GM18526 (cell line): ENCODE measurements around the gene ZFYVE9.

Experiments used
- POLR2A ChIP-seq: IDR thresholded peaks from 3 replicates; pipeline ENCODE4 v1.6.1; 2011; ENCODE audit not compliant: insufficient read length; ENCODE audit errors: extremely low read depth

The ZFYVE9 gene

DNA sequence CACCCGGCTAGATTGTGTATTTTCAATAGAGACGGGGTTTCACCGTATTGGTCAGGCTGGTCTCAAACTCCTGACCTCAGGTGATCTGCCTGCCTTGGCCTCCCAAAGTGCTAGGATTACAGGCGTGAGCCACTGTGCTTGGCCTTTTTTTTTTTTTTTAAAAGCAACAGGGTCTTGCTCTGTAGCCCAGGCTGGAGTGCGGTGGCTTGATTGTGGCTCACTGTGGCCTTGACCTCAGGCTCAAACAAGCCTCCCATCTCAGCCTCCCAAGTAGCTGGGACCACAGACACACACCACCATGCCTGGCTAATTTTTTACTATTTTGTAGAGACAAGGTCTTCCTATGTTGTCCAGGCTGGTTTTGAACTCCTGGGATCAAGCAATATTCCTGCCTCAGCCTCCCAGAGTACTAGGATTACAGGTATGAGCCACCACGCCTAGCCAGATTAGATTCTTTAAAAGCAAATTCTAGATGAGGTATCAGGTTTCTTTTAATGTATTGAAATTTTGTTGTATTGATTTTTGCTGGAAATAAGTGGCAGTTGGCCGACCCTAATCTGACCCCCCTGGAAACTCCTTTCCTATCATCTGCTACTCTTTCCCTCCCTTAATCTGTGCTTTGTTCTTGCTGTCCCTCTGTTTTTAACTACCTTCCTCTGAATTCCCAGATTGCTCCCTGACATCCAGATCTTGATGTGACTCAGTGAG is 26.6 kb downstream of the ZFYVE9 start:
- TF ChIP-seq POLR2A = no peak

GRCh38 chr1:52179073-52179472 is 37.2 kb downstream of the ZFYVE9 start:
- no peak for TF ChIP-seq POLR2A

- no peak for TF ChIP-seq POLR2A
Observed at GRCh38 chr1:52180176-52180575, 38.3 kb downstream of the ZFYVE9 start.

DNA sequence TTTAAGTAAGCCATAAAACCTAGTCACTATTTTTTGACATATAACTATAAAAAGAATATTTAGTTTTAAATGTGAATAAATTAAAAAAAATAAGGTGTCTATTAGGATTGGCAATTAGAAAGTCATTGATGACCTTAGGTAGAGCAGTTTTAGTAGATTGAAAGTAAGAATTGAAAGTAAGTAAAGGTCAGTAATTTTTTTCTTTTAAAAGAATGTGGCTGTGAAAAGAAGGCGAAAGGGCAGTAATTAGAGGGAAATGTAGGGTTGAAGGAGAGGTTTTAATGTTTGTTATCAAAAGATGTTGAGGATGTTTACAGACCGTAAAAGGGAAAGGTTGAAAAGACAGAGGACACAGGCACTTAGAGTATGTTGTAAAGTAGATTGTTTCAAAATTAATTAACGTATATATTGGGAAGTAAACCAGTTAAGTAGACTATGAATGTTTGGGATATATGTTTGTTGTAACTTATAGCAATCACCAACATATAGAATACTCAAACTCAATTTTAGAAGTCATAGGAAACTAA is 41.0 kb downstream of the ZFYVE9 start:
- TF ChIP-seq POLR2A = no peak

DNA sequence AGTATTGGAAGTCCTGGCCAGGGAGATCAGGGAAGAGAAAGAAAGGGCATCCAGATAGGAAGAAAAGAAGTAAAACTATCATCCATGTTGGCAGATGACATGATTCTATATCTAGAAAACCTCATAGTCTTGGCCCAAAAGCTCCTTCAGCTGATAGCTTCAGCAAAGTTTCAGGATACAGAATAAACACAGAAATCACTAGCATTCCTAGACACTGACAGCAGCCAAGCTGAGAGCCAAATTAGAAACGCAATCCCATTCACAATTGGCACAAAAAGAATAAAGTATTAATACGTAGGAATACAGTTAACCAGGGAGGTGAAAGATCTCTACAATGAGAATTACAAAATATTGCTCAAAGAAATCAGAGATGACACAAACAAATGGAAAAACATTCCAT is 44.6 kb downstream of the ZFYVE9 start:
- no peak for TF ChIP-seq POLR2A

DNA sequence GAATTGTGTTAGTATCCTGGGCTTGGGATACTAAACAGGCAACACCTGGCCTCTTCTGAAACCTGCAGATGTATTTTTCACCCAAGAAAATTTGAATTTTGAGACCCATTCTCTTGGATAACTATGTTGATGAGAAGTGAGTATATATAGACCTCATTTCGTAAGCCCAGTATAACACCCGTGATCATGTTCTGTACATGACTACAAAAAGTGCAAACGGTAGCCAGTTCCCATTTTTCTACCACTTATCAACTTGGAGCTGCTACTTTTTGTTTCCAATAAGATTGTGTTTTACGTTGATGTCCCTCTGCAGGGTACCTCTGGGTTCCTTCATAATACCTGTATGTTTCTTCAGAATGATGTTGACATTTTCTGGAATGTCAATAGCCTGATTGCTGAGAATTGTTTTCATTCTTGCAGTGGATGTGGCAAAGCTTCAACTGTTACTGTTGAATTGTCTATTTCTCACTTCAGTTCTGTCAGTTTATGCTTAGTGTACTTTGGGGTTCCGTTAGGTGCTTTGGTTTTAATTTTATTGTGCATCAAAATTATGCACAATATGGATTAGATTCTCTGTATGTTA is 48.1 kb downstream of the ZFYVE9 start:
- TF ChIP-seq POLR2A = no peak

DNA sequence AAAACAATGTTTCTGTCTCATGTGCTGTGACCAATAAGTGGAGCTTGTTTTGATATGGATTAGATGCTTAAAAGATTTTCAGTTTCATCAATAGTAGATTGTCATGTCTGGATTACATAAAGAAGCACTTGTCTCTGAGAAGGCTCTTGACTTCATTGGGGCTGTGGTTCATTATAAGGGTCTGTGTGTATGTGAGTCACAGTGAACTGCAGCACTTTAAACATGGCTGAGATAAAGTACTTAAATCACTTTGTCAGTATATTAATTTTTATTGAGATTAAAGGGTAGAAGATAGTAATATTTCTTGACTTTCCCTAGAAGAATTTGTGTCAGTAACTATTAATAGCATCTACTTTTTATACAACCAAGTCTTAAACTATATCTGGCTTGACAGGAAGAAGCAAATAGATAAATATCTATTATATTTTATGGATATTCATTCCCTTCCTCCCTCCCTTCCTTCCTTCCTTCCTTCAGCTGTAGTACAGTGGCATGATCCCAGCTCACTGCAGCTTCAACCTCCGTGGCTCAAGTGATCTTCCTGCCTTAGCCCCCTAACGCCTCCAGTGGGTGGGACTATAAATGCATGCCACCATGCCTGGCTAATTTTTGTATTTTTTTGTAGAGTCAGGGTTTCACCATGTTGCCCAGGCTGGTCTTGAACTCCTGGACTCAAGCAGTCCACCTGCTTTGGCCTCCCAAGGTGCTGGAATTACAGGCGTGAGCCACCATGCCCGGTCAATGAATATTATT is 48.8 kb downstream of the ZFYVE9 start:
- no peak for TF ChIP-seq POLR2A

GRCh38 chr1:52191395-52191965 is 49.6 kb downstream of the ZFYVE9 start:
- no peak for TF ChIP-seq POLR2A

- TF ChIP-seq POLR2A = no peak
Observed at GRCh38 chr1:52192024-52192423, 50.1 kb downstream of the ZFYVE9 start.

DNA sequence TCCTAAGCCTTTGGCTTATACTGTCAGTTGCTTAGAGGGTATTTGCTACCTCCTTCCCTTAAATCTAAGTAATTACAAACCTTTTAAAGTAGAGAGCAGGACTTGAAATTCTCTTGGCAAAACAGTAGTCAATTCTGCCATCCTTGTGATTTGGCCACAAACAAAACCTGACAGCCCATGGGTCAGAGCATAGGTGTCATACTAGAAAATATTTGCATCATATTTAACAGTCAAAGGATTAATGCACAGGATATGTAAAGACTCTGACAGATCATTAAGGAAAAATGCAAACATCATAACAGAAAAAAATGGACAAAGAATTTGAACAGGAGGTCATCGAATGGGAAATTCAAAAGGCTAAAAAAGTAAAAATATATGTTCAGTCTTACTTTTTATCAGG is 50.5 kb downstream of the ZFYVE9 start:
- TF ChIP-seq POLR2A = no peak

GRCh38 chr1:52193985-52194384 is 52.1 kb downstream of the ZFYVE9 start:
- TF ChIP-seq POLR2A = no peak

DNA sequence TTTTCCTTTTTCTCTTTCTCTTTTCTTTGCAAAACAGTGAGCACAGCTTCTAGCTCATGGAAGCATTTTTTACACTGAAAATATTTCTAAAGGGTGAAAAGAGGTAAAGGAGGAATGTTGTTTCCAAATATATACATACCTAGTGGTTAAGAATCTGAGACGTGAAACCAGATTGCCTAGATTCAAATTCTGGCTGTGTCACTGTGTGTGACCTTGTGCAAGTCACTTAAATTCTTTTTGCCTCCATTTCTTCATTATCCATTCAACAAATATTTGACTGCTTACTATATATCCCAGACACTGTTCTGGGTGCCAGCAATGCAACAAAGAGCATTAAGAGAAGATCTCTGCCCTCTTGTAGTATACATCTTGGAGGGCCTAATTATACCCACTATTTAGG is 53.3 kb downstream of the ZFYVE9 start:
- TF ChIP-seq POLR2A = no peak

DNA sequence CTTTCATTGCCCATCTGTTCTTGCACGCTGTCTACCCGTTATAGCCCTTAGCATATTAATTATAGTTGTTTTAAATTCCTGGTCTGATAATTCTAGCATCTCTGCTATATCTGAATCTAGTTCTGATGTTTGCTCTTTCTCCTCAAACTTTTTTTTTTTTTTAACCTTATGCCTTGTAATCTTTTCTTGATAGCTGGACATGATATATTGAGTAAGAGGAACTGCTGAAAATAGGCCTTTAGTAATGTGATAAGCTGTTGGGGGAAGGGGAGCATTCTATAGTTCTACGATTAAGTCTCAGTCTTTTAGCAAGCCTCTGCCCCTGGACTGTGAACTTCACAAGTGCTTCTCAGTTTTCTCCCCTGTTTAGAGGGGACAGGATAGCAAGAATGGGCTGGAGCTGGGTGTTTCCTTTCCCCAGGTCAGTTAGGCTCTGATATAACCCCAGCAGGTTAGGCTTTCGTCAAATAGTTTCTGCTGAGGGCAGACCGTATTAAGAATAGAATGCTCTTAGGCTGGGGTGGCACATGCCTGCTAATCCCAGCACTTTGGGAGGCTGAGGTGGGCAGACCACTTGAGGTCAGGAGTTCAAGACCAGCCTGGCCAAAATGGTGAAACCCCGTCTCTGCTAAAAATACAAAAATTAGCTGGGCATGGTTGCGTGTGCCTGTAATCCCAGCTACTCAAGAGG is 62.2 kb downstream of the ZFYVE9 start:
- TF ChIP-seq POLR2A = no peak

- no peak for TF ChIP-seq POLR2A
Observed at GRCh38 chr1:52204696-52205095, 62.8 kb downstream of the ZFYVE9 start.

- no peak for TF ChIP-seq POLR2A
Observed at GRCh38 chr1:52209429-52209828, 67.5 kb downstream of the ZFYVE9 start.
